ENCODE measurements around the gene THG1L. TPM values are rescaled to one million over a fixed set of nuclear protein-coding genes. Genes with fewer than 3 reads are reported as not detected.
A peak's percentile ranks its signal among the peaks of the same experiment; 100 is the strongest.

THG1L gene
- total RNA-seq, 1 experiment from 2014 or later, result 11.0 TPM

GRCh38 chr5:157772127-157772526 is 40.9 kb downstream of the THG1L start:
- H3K4me1 Mint-ChIP-seq (ENCODE audit: low read depth, unreplicated experiment), result peaks cover 8% of the 10 kb centered on the region
- H3K4me3 Mint-ChIP-seq (ENCODE audit: low read depth, unreplicated experiment), result no peak overlapping the region
- H3K27ac Mint-ChIP-seq (ENCODE audit: unreplicated experiment), result no peak overlapping the region
- TF ChIP-seq CTCF (IDR thresholded peaks at IDR 0.05; ENCODE audit: unreplicated experiment), result no peak
- CTCF ChIA-PET, result no interaction called here
- no peaks in the 10 kb centered on the region for H3K9me3 Mint-ChIP-seq (ENCODE audit: low read depth, unreplicated experiment)
- H3K36me3 Mint-ChIP-seq (ENCODE audit: insufficient read depth, unreplicated experiment), result peaks cover 6% of the 10 kb centered on the region
- no peaks in the 10 kb centered on the region for H3K27me3 Mint-ChIP-seq (ENCODE audit: unreplicated experiment)
- intact Hi-C loops (cut with micrococcal nuclease; ENCODE audit: unreplicated experiment), result no loop called here
- BruUV-seq (replicated peaks), result no TSS peak
- no peak for DNase-seq

GRCh38 chr5:157778121-157778805 is 47.0 kb downstream of the THG1L start:
- no peak overlapping the region for H3K27ac Mint-ChIP-seq (ENCODE audit: unreplicated experiment)
- no peak overlapping the region for H3K4me3 Mint-ChIP-seq (ENCODE audit: low read depth, unreplicated experiment)
- no peaks in the 10 kb centered on the region for H3K36me3 Mint-ChIP-seq (ENCODE audit: insufficient read depth, unreplicated experiment)
- no peak for TF ChIP-seq CTCF (IDR thresholded peaks at IDR 0.05; ENCODE audit: unreplicated experiment)
- no peaks in the 10 kb centered on the region for H3K27me3 Mint-ChIP-seq (ENCODE audit: unreplicated experiment)
- H3K9me3 Mint-ChIP-seq (ENCODE audit: low read depth, unreplicated experiment), result no peaks in the 10 kb centered on the region
- intact Hi-C loops (cut with micrococcal nuclease; ENCODE audit: unreplicated experiment), result no loop called here
- BruUV-seq (replicated peaks), result no TSS peak
- peak; percentile 29 for DNase-seq
- no peaks in the 10 kb centered on the region for H3K4me1 Mint-ChIP-seq (ENCODE audit: low read depth, unreplicated experiment)
- CTCF ChIA-PET, result no interaction called here

GRCh38 chr5:157779221-157779620 is 48.0 kb downstream of the THG1L start:
- no peak for DNase-seq
- CTCF ChIA-PET, result no interaction called here
- Mint-ChIP-seq H3K36me3 (ENCODE audit: insufficient read depth, unreplicated experiment) (peaks cover 9% of the 10 kb centered on the region), H3K27me3 (ENCODE audit: unreplicated experiment) (no peaks in the 10 kb centered on the region), H3K9me3 (ENCODE audit: low read depth, unreplicated experiment) (no peaks in the 10 kb centered on the region), H3K4me3 (ENCODE audit: low read depth, unreplicated experiment) (no peak overlapping the region), H3K4me1 (ENCODE audit: low read depth, unreplicated experiment) (no peaks in the 10 kb centered on the region), H3K27ac (ENCODE audit: unreplicated experiment) (no peak overlapping the region)
- TF ChIP-seq CTCF (IDR thresholded peaks at IDR 0.05; ENCODE audit: unreplicated experiment), result no peak
- BruUV-seq (replicated peaks), result no TSS peak
- intact Hi-C loops (cut with micrococcal nuclease; ENCODE audit: unreplicated experiment), result no loop called here

GRCh38 chr5:157785801-157786200 is 54.6 kb downstream of the THG1L start:
- no peaks in the 10 kb centered on the region for H3K4me1 Mint-ChIP-seq (ENCODE audit: low read depth, unreplicated experiment)
- DNase-seq, result no peak
- H3K27me3 Mint-ChIP-seq (ENCODE audit: unreplicated experiment), result no peaks in the 10 kb centered on the region
- CTCF ChIA-PET, result no interaction called here
- BruUV-seq (replicated peaks), result no TSS peak
- intact Hi-C loops (cut with micrococcal nuclease; ENCODE audit: unreplicated experiment), result no loop called here
- TF ChIP-seq CTCF (IDR thresholded peaks at IDR 0.05; ENCODE audit: unreplicated experiment), result no peak
- H3K9me3 Mint-ChIP-seq (ENCODE audit: low read depth, unreplicated experiment), result no peaks in the 10 kb centered on the region
- no peak overlapping the region for H3K27ac Mint-ChIP-seq (ENCODE audit: unreplicated experiment)
- peaks cover 65% of the 10 kb centered on the region for H3K36me3 Mint-ChIP-seq (ENCODE audit: insufficient read depth, unreplicated experiment)
- H3K4me3 Mint-ChIP-seq (ENCODE audit: low read depth, unreplicated experiment), result no peak overlapping the region

Other genes starting within 250 kb of the THG1L start
- 5.2 and 16.2 TPM in 2 replicates for gene ADAM19, start 155.6 kb upstream of the THG1L start, total RNA-seq (2022)
- 0.09 TPM in 1 of 2 replicates, not detected in the other for gene SOX30, start 79.0 kb upstream of the THG1L start, total RNA-seq (2022)
- not detected in 2 replicates for gene C5orf52, start 59.9 kb upstream of the THG1L start, total RNA-seq (2022)
- 4.5 and 4.6 TPM in 2 replicates for gene LSM11, start 12.3 kb downstream of the THG1L start, total RNA-seq (2022)
- gene CLINT1, start 127.7 kb downstream of the THG1L start, total RNA-seq (2022), result 214 and 233 TPM in 2 replicates

Measured in Calu3 (cell line).